MM.1S (cell line): ENCODE data around the gene CHD2.

Experiments used
- EZH2 ChIP-seq: fragments of 300-600 bp; sonication (generic); optimal IDR thresholded peaks from 2 replicates; pipeline ENCODE3; 2017; ENCODE audit warnings: low read depth, mild to moderate bottlenecking, antibody characterized with exemption, low read length, mixed read lengths
- EZH2phosphoT487 ChIP-seq: fragments of 300-600 bp; sonication (generic); IDR thresholded peaks from 2 replicates; pipeline ENCODE4 v1.6.1; 2018; ENCODE audit warnings: antibody characterized with exemption, low read length
- TF ChIP-seq, protein P1 (sequence below): fragments of 300-600 bp; sonication (generic); IDR thresholded peaks from 2 replicates; pipeline ENCODE4 v1.5.1; 2016; ENCODE audit warnings: antibody characterized with exemption, low read length, mixed read lengths

GRCh38 chr15:92880796-92881195, 19.3 kb upstream of the CHD2 start:
- TF ChIP-seq, protein P1, sequence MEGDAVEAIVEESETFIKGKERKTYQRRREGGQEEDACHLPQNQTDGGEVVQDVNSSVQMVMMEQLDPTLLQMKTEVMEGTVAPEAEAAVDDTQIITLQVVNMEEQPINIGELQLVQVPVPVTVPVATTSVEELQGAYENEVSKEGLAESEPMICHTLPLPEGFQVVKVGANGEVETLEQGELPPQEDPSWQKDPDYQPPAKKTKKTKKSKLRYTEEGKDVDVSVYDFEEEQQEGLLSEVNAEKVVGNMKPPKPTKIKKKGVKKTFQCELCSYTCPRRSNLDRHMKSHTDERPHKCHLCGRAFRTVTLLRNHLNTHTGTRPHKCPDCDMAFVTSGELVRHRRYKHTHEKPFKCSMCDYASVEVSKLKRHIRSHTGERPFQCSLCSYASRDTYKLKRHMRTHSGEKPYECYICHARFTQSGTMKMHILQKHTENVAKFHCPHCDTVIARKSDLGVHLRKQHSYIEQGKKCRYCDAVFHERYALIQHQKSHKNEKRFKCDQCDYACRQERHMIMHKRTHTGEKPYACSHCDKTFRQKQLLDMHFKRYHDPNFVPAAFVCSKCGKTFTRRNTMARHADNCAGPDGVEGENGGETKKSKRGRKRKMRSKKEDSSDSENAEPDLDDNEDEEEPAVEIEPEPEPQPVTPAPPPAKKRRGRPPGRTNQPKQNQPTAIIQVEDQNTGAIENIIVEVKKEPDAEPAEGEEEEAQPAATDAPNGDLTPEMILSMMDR, result no peak
- TF ChIP-seq EZH2 (no peak), EZH2phosphoT487 (no peak)
